ENCODE data around the gene NGEF.

DNA sequence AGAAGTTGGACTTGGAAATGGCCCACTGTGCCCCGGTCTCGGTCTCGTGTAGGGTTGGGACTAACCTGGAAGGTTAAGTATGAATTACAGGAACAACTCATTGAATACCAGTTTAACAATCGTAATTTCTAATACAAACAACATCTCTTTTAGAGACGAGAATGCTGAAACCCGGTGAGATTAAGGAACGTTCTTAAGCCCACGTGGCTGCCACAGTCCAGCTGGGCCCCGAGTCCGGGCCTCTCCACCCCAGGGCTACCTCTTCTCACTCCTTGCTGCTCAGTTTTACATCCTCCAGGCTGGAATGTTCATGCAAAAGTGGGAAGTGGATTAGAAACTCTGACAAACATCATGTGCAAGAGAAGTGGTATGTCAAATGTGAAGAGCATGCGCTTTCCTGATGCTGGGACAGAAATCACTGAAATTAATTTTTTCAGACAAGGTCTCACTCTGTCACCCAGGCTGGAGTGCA, 29.4 kb downstream of the NGEF start:
- TF ChIP-seq EZH2phosphoT487 (conservative IDR thresholded peaks at IDR 0.05; ENCODE audit: low read length) = no peak
- TF ChIP-seq, protein P1, sequence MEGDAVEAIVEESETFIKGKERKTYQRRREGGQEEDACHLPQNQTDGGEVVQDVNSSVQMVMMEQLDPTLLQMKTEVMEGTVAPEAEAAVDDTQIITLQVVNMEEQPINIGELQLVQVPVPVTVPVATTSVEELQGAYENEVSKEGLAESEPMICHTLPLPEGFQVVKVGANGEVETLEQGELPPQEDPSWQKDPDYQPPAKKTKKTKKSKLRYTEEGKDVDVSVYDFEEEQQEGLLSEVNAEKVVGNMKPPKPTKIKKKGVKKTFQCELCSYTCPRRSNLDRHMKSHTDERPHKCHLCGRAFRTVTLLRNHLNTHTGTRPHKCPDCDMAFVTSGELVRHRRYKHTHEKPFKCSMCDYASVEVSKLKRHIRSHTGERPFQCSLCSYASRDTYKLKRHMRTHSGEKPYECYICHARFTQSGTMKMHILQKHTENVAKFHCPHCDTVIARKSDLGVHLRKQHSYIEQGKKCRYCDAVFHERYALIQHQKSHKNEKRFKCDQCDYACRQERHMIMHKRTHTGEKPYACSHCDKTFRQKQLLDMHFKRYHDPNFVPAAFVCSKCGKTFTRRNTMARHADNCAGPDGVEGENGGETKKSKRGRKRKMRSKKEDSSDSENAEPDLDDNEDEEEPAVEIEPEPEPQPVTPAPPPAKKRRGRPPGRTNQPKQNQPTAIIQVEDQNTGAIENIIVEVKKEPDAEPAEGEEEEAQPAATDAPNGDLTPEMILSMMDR (IDR thresholded peaks at IDR 0.05; ENCODE audit: insufficient read depth, low read length, poor library complexity, severe bottlenecking) = no peak

All from SU-DHL-6 (cell line).